ENCODE data around the gene TNIP2. TPM values are rescaled to one million over a fixed set of nuclear protein-coding genes. Genes with fewer than 3 reads are reported as not detected.
"Not testable (repeated sequence)": the region's sequence is repeated elsewhere in the genome, so short reads cannot be mapped to it uniquely, and the experiment has no call there.

TNIP2 gene
- total RNA-seq, 2 experiments from 2014 or later: 26.2 to 32.1 TPM

- CTCF ChIA-PET (ENCODE audit: unreplicated experiment): no interaction called here
- intact Hi-C loops (cut with micrococcal nuclease; ENCODE audit: unreplicated experiment): no loop called here
- Histone ChIP-seq H3K4me3 (ENCODE audit: low read depth, low read length, poor library complexity, severe bottlenecking) (no peak overlapping the region), H3K4me1 (ENCODE audit: insufficient read depth, low read length, poor library complexity, severe bottlenecking) (no peaks in the 10 kb centered on the region), H3K36me3 (ENCODE audit: insufficient read depth, low read length) (peaks cover 25% of the 10 kb centered on the region), H4K20me1 (ENCODE audit: insufficient read depth, low read length) (no peaks in the 10 kb centered on the region), H2AFZ (ENCODE audit: low read length) (no peak overlapping the region), H3K27ac (ENCODE audit: low read depth, low read length, poor library complexity, severe bottlenecking) (no peak overlapping the region), H3K9me3 (ENCODE audit: low read length) (no peaks in the 10 kb centered on the region), H3K4me2 (ENCODE audit: low read length) (no peak overlapping the region), H3K79me2 (ENCODE audit: insufficient read depth, low read depth, low read length) (no peaks in the 10 kb centered on the region), H3K9me2 (ENCODE audit: insufficient read depth, low read length) (no peaks in the 10 kb centered on the region)
- TF ChIP-seq, protein P1, sequence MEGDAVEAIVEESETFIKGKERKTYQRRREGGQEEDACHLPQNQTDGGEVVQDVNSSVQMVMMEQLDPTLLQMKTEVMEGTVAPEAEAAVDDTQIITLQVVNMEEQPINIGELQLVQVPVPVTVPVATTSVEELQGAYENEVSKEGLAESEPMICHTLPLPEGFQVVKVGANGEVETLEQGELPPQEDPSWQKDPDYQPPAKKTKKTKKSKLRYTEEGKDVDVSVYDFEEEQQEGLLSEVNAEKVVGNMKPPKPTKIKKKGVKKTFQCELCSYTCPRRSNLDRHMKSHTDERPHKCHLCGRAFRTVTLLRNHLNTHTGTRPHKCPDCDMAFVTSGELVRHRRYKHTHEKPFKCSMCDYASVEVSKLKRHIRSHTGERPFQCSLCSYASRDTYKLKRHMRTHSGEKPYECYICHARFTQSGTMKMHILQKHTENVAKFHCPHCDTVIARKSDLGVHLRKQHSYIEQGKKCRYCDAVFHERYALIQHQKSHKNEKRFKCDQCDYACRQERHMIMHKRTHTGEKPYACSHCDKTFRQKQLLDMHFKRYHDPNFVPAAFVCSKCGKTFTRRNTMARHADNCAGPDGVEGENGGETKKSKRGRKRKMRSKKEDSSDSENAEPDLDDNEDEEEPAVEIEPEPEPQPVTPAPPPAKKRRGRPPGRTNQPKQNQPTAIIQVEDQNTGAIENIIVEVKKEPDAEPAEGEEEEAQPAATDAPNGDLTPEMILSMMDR (conservative IDR thresholded peaks at IDR 0.05; ENCODE audit: low read length): no peak
- TF ChIP-seq EZH2phosphoT487 (IDR thresholded peaks at IDR 0.05; ENCODE audit: borderline replicate concordance, low read depth, low read length): no peak
- POLR2A ChIA-PET: no interaction called here
- no TSS peak for BruUV-seq (replicated peaks)
- no peak for DNase-seq (ENCODE audit: low spot score)
Observed at GRCh38 chr4:2729533-2729875, 26.6 kb downstream of the TNIP2 start.

- peaks cover 25% of the 10 kb centered on the region for H3K36me3 ChIP-seq (ENCODE audit: insufficient read depth, low read length)
- ChIA-PET CTCF (ENCODE audit: unreplicated experiment) (no interaction called here), POLR2A (interaction anchor here (0.6 kb wide), 1 partner anchor 1020 kb away, joined by 3 read pairs; no protein-coding TSS in a partner anchor)
- H3K4me1 ChIP-seq (ENCODE audit: insufficient read depth, low read length, poor library complexity, severe bottlenecking): no peaks in the 10 kb centered on the region
- BruUV-seq (replicated peaks): no TSS peak
- no peak overlapping the region for H3K4me2 ChIP-seq (ENCODE audit: low read length)
- no peaks in the 10 kb centered on the region for H4K20me1 ChIP-seq (ENCODE audit: insufficient read depth, low read length)
- no peaks in the 10 kb centered on the region for H3K9me3 ChIP-seq (ENCODE audit: low read length)
- H3K27ac ChIP-seq (ENCODE audit: low read depth, low read length, poor library complexity, severe bottlenecking): no peak overlapping the region
- H3K9me2 ChIP-seq (ENCODE audit: insufficient read depth, low read length): no peaks in the 10 kb centered on the region
- H2AFZ ChIP-seq (ENCODE audit: low read length): no peak overlapping the region
- H3K79me2 ChIP-seq (ENCODE audit: insufficient read depth, low read depth, low read length): no peaks in the 10 kb centered on the region
- DNase-seq (ENCODE audit: low spot score): no peak
- intact Hi-C loops (cut with micrococcal nuclease; ENCODE audit: unreplicated experiment): no loop called here
- no peak overlapping the region for H3K4me3 ChIP-seq (ENCODE audit: low read depth, low read length, poor library complexity, severe bottlenecking)
- TF ChIP-seq, protein P1 (conservative IDR thresholded peaks at IDR 0.05; ENCODE audit: low read length): no peak
- no peak for TF ChIP-seq EZH2phosphoT487 (IDR thresholded peaks at IDR 0.05; ENCODE audit: borderline replicate concordance, low read depth, low read length)
Observed at GRCh38 chr4:2728806-2729532, 27.2 kb downstream of the TNIP2 start.

DNA sequence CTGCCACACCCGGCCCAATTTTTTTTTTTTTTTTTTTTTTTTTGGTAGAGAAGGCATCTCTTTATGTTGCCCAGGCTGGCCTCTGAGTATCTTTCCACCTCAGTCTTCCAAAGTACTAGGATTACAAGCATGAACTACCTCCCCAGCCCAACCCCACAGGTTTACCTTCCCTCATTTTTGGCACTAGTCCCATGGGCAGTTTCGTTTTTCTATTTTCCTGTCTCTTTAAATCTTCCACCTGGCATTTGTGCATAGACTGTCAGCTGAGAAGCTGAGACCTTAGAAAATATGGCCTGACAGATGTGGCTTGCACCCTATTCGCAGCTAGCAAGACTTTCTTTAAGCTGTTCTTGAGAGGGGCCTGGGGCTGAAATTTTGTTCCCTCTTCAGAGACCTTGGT, 27.9 kb downstream of the TNIP2 start:
- POLR2A ChIA-PET: interaction anchor here (0.6 to 1.4 kb wide), 4 partner anchors 16 to 175 kb away, joined by 3 to 4 read pairs (median 4); no protein-coding TSS in a partner anchor
- BruUV-seq (replicated peaks): no TSS peak

DNA sequence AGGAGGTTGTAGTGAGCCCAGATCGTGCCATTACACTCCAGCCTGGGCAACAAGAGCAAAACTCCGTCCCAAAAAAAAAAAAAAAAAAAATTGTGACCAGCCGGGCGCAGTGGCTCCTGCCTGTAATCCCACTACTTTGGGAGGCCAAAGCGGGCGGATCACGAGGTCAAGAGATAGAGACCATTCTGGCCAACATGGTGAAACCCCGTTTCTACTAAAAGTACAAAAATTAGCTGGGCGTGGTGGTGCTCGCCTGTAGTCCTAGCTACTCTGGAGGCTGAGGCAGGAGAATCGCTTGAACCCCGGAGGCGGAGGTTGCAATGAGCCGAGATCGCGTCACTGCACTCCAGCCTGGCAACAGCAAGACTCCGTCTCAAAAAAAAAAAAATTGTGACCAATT, 29.3 kb downstream of the TNIP2 start:
- H3K4me2 ChIP-seq (ENCODE audit: low read length); H3K9me3 ChIP-seq (ENCODE audit: low read length); H3K9me2 ChIP-seq (ENCODE audit: insufficient read depth, low read length); H3K79me2 ChIP-seq (ENCODE audit: insufficient read depth, low read depth, low read length); H2AFZ ChIP-seq (ENCODE audit: low read length); H3K4me1 ChIP-seq (ENCODE audit: insufficient read depth, low read length, poor library complexity, severe bottlenecking); intact Hi-C loops (cut with micrococcal nuclease; ENCODE audit: unreplicated experiment); DNase-seq (ENCODE audit: low spot score); H3K4me3 ChIP-seq (ENCODE audit: low read depth, low read length, poor library complexity, severe bottlenecking); H3K27ac ChIP-seq (ENCODE audit: low read depth, low read length, poor library complexity, severe bottlenecking); H4K20me1 ChIP-seq (ENCODE audit: insufficient read depth, low read length); BruUV-seq (replicated peaks); CTCF ChIA-PET (ENCODE audit: unreplicated experiment): not testable (repeated sequence)
- POLR2A ChIA-PET: interaction anchor here (0.7 to 1.4 kb wide), 4 partner anchors 21 to 1090 kb away, joined by 3 to 5 read pairs (median 4); no protein-coding TSS in a partner anchor
- peaks cover 15% of the 10 kb centered on the region for H3K36me3 ChIP-seq (ENCODE audit: insufficient read depth, low read length)

More for the DNA sequence above, 27.9 kb downstream of the TNIP2 start:
- CTCF ChIA-PET (ENCODE audit: unreplicated experiment): no interaction called here
- Histone ChIP-seq H3K4me3 (ENCODE audit: low read depth, low read length, poor library complexity, severe bottlenecking) (no peak overlapping the region), H3K36me3 (ENCODE audit: insufficient read depth, low read length) (peaks cover 18% of the 10 kb centered on the region), H3K4me2 (ENCODE audit: low read length) (no peak overlapping the region), H3K27ac (ENCODE audit: low read depth, low read length, poor library complexity, severe bottlenecking) (no peak overlapping the region), H3K9me3 (ENCODE audit: low read length) (no peaks in the 10 kb centered on the region), H3K4me1 (ENCODE audit: insufficient read depth, low read length, poor library complexity, severe bottlenecking) (no peaks in the 10 kb centered on the region), H2AFZ (ENCODE audit: low read length) (no peak overlapping the region), H3K79me2 (ENCODE audit: insufficient read depth, low read depth, low read length) (no peaks in the 10 kb centered on the region), H3K9me2 (ENCODE audit: insufficient read depth, low read length) (no peaks in the 10 kb centered on the region), H4K20me1 (ENCODE audit: insufficient read depth, low read length) (no peaks in the 10 kb centered on the region)
- TF ChIP-seq EZH2phosphoT487 (IDR thresholded peaks at IDR 0.05; ENCODE audit: borderline replicate concordance, low read depth, low read length): no peak
- TF ChIP-seq, protein P1 (conservative IDR thresholded peaks at IDR 0.05; ENCODE audit: low read length): no peak
- no peak for DNase-seq (ENCODE audit: low spot score)
- intact Hi-C loops (cut with micrococcal nuclease; ENCODE audit: unreplicated experiment): no loop called here
